Neural cell (in vitro differentiated cells): ENCODE results near the gene CALHM6.

Source experiments
- CTCF ChIP-seq: fragments of 450-650 bp; IDR thresholded peaks from 2 replicates; pipeline ENCODE4 v1.5.1; 2014; ENCODE audit warnings: antibody characterized with exemption, mild to moderate bottlenecking, moderate library complexity; ENCODE audit not compliant: poor library complexity, severe bottlenecking
- EZH2 ChIP-seq: fragments of 200-600, 300-800 bp; shearing (Covaris generic), sonication (generic); IDR thresholded peaks from 2 replicates; pipeline ENCODE4 v1.6.1; 2014; ENCODE audit warnings: antibody characterized with exemption, low read length, borderline replicate concordance, mild to moderate bottlenecking; ENCODE audit not compliant: insufficient read depth, poor library complexity, severe bottlenecking
- TAF1 ChIP-seq: IDR thresholded peaks from 2 replicates; pipeline ENCODE4 v1.6.1; 2012; ENCODE audit warnings: low read depth

GRCh38 chr6:116508527-116508926 is 47.4 kb downstream of the CALHM6 start:
- TF ChIP-seq CTCF (no peak), TAF1 (no peak), EZH2 (no peak)
